Stimulated activated naive CD8-positive, alpha-beta T cell treated with anti-CD3 and anti-CD28 coated beads, Interleukin-15, Interleukin-2, amounts not matched to agents 100 ng/mL and 50 ng/mL, for 24 hours (primary cell): Measurements from ENCODE around the gene PHF19.
A peak's percentile ranks its signal among the peaks of the same experiment; 100 is the strongest.

Experiments
- H3K27ac Mint-ChIP-seq: one replicate; pipeline ENCODE4 v1.8.0; 2021; ENCODE audit warnings: mild to moderate bottlenecking, mixed read lengths
- H3K27me3 Mint-ChIP-seq: one replicate; pipeline ENCODE4 v1.8.0; 2021; ENCODE audit warnings: mixed read lengths
- H3K36me3 Mint-ChIP-seq: one replicate; pipeline ENCODE4 v1.8.0; 2021; ENCODE audit warnings: low read depth, mixed read lengths
- H3K4me1 Mint-ChIP-seq: one replicate; pipeline ENCODE4 v1.8.0; 2021; ENCODE audit warnings: low read depth, mixed read lengths
- H3K4me3 Mint-ChIP-seq: one replicate; pipeline ENCODE4 v1.8.0; 2021; ENCODE audit warnings: mild to moderate bottlenecking, mixed read lengths
- H3K9me3 Mint-ChIP-seq: one replicate; pipeline ENCODE4 v1.8.0; 2021; ENCODE audit warnings: mixed read lengths

Gene PHF19

DNA sequence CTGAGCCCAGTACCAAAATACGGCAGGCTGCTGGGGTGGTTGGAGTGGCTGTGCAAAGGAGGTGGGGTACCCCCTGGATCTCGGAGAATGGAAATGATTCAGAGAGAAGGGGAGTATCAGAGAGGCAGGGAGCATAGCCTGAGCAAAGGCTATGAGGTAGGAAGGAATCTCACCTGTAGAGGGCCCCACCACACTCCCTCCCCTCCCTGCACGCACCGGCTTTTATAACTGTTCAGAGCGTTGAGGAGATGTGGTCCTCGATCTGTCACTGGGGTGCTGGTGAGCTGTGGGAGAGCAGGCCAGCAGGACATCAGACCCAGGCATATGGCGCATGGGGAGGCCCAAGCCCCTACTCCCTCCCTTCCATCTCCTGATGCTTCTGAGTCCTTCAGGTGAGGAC is 13.2 kb downstream of the PHF19 start:
- H3K4me1 Mint-ChIP-seq = peaks cover 7% of the 10 kb centered on the region
- no peaks in the 10 kb centered on the region for H3K9me3 Mint-ChIP-seq
- H3K27ac Mint-ChIP-seq = no peak overlapping the region
- no peaks in the 10 kb centered on the region for H3K27me3 Mint-ChIP-seq
- peaks cover 77% of the 10 kb centered on the region for H3K36me3 Mint-ChIP-seq
- H3K4me3 Mint-ChIP-seq = no peak overlapping the region

DNA sequence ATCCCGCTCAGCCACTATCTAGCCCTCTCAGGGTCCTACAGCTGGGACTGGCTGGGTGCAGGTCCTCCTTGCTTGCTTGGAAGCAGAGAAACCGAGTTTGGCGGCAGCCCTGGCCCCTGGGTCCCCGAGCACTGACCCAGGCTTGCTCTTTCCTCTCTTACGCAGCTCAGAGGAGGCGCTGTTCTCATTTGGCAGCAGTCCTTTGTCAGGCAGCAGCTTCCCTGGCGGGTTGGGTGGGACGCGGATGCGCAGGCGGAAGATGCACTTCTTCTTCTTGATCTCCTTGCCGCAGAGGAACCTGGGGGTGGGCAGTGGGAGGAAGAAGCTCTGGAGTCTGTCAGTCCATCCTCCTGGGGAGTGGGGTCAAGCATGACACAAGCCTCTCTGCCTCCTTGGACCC is 14.5 kb downstream of the PHF19 start:
- peaks cover 82% of the 10 kb centered on the region for H3K36me3 Mint-ChIP-seq
- H3K27me3 Mint-ChIP-seq = no peaks in the 10 kb centered on the region
- no peaks in the 10 kb centered on the region for H3K4me1 Mint-ChIP-seq
- H3K9me3 Mint-ChIP-seq = no peaks in the 10 kb centered on the region
- H3K4me3 Mint-ChIP-seq = no peak overlapping the region
- H3K27ac Mint-ChIP-seq = no peak overlapping the region

DNA sequence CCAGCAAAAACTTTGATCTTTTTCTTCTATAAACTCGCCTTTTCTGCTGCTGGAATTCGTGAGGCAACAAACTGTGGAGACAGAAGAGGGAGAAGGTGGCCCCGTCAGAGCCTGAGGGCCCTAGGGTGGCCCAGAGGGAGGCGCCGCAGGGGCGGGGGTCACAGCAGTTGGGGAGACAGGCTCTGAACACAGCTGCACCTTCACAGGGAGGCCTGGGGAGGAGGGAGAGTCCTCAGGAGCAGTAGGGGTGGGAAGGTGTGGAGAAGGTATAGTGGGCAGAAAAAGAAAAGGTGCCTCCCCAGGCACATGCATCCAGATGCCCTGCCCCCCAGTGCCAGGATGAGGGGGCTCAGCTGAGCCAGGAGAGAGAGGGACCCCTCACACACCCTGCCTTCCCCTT is 15.1 kb downstream of the PHF19 start:
- peaks cover 80% of the 10 kb centered on the region for H3K36me3 Mint-ChIP-seq
- no peaks in the 10 kb centered on the region for H3K4me1 Mint-ChIP-seq
- H3K27ac Mint-ChIP-seq = no peak overlapping the region
- H3K4me3 Mint-ChIP-seq = no peak overlapping the region
- no peaks in the 10 kb centered on the region for H3K9me3 Mint-ChIP-seq
- H3K27me3 Mint-ChIP-seq = no peaks in the 10 kb centered on the region

DNA sequence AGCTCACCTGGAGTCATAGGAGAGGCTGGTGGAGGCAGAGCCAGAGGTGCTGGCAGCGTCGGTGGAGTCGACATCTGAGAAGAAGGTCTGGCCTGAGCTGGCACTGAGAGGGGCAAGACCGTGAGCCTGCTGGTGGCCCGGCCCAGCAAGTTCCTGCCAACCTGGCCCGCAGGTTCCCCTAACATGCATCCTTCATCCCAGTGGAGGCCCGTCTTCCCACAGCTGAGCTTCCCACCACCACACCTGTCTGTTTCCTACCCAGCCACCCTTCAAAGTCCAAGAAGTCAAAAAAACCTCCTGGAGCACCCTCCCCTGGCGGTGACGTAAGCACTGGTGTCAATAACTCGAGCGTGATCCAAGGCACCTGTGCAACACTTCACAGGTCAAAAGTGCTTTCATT is 16.9 kb downstream of the PHF19 start:
- Mint-ChIP-seq H3K9me3 (no peaks in the 10 kb centered on the region), H3K4me1 (no peaks in the 10 kb centered on the region), H3K36me3 (peaks cover 70% of the 10 kb centered on the region), H3K27ac (no peak overlapping the region), H3K27me3 (no peaks in the 10 kb centered on the region), H3K4me3 (no peak overlapping the region)

DNA sequence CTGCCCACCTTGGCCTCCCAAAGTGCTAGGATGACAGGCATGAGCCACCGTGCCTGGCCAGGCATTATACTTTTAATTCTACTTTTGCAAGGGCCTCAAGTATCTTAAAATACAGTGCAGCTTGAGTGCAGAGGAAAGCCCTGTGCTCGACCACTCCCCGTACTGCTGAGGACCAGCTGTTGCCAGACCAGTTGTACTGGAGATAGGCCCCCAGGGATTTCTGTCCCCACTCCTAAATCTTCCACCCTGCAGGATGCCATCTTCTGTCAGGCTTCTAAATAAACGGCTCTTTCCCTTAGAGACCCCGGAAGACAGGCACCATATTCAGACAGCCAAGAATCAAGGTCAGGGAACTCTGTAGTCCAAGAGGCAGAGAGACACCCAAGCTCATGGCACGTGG is 17.6 kb downstream of the PHF19 start:
- Mint-ChIP-seq H3K4me1 (no peaks in the 10 kb centered on the region), H3K36me3 (peaks cover 76% of the 10 kb centered on the region), H3K9me3 (no peaks in the 10 kb centered on the region), H3K27me3 (no peaks in the 10 kb centered on the region), H3K4me3 (no peak overlapping the region), H3K27ac (no peak overlapping the region)

DNA sequence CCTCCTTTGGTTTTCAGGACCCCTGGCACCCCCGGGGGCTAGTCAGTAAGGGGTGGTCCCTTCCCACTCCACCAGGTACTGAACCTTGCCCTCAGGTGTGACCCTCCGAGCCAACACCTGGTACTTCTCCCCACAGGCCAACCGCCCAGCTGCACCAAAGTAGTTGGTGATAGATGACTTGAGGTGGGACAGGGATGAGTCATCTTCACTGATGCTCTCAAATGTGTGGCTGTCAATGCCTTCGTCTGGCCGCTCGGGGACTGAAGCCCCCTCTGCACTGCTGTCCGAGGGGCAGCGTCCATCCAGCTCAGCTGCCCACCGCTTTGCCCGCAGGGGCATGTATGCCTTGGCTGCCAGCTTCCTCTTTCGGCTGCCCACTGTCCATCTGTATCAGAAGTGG is 19.1 kb downstream of the PHF19 start:
- H3K9me3 Mint-ChIP-seq = no peaks in the 10 kb centered on the region
- H3K27me3 Mint-ChIP-seq = no peaks in the 10 kb centered on the region
- H3K4me3 Mint-ChIP-seq = no peak overlapping the region
- peaks cover 76% of the 10 kb centered on the region for H3K36me3 Mint-ChIP-seq
- no peak overlapping the region for H3K27ac Mint-ChIP-seq
- H3K4me1 Mint-ChIP-seq = no peaks in the 10 kb centered on the region

DNA sequence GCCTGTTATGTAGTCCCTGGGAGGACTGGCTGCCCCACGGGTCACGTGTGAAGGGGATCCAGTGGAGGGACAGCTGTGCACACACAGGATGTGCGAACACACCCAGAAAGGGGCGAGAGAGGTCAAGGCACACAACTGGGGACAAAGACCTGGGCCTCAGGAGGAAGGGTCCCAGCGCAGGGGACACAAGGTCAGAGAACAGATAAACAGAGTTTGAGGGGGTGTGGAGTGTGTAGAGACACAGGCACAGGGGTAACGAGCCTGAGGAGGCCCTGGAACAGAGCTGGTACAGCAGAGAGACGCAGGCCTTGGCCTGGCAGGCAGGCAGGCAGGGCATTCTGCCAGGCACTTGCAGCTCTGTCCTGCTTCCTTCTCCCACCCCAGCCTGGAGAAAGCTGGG is 19.5 kb downstream of the PHF19 start:
- no peaks in the 10 kb centered on the region for H3K9me3 Mint-ChIP-seq
- no peak overlapping the region for H3K27ac Mint-ChIP-seq
- peaks cover 76% of the 10 kb centered on the region for H3K36me3 Mint-ChIP-seq
- H3K4me3 Mint-ChIP-seq = no peak overlapping the region
- no peaks in the 10 kb centered on the region for H3K4me1 Mint-ChIP-seq
- H3K27me3 Mint-ChIP-seq = no peaks in the 10 kb centered on the region

DNA sequence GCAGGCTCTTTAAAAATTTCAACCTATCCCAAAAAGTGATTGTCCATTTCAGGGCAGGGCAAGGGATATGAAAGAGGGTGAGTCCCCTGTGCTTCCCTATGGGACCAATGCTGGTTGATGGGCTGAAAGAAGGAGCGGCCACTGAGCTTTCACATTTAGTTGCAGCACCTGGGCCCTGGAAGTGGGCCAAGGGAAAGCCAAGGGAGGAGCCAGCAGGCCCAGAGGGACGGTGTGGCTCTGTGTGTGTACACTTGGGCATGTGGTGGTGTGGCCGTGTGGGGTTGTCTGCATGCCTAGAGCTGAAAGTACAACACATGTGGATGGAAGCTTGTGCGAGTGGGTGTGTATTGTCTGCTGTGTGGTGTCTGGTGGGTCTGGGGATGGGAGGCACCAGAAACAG is 20.3 kb downstream of the PHF19 start:
- H3K36me3 Mint-ChIP-seq = peaks cover 73% of the 10 kb centered on the region
- no peak overlapping the region for H3K4me3 Mint-ChIP-seq
- no peaks in the 10 kb centered on the region for H3K27me3 Mint-ChIP-seq
- no peak overlapping the region for H3K27ac Mint-ChIP-seq
- H3K9me3 Mint-ChIP-seq = no peaks in the 10 kb centered on the region
- no peaks in the 10 kb centered on the region for H3K4me1 Mint-ChIP-seq

DNA sequence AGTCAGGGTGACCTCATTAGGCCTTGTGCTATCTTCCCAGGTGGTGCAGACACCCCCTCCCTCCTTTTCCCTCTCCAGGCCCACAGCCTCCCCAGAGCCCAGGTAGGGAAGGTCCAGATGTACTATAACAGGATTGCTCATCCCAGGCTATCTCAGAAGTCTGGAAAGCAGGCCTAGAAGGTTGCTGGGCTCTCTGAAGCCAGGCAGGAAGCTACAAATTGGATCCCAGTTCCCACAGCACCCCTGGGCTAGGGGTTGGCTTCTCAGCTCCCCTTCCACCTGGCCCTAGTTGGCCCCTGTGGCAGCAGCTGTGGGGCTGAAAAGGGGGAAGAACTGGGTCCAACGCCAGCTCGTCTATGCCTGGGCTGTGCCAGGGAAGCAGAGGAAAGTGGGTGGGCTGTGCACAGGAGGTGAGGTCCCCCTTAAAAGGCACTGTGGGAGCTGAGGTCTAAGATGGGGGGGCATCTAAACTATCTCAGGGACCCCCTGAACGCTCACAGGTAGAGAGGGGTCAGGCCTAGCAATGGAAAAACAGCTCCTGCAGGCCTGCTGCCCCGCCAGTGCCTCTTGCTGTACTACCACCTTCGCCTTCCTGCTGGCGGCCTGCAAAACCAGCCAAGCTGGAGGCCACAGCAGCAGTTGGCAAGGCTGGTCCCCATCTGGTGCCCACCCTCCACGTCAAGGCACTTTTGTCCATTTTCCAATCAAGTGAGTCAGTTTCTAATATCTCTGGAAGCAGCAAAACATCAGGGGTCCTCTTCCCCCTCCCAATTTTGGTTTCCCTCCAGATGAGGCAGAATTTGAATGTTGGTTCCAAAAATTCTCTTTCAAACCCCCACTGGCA is 20.9 kb downstream of the PHF19 start:
- Mint-ChIP-seq H3K4me3 (no peak overlapping the region), H3K9me3 (no peaks in the 10 kb centered on the region), H3K27me3 (no peaks in the 10 kb centered on the region), H3K4me1 (no peaks in the 10 kb centered on the region), H3K27ac (no peak overlapping the region), H3K36me3 (peaks cover 67% of the 10 kb centered on the region)

DNA sequence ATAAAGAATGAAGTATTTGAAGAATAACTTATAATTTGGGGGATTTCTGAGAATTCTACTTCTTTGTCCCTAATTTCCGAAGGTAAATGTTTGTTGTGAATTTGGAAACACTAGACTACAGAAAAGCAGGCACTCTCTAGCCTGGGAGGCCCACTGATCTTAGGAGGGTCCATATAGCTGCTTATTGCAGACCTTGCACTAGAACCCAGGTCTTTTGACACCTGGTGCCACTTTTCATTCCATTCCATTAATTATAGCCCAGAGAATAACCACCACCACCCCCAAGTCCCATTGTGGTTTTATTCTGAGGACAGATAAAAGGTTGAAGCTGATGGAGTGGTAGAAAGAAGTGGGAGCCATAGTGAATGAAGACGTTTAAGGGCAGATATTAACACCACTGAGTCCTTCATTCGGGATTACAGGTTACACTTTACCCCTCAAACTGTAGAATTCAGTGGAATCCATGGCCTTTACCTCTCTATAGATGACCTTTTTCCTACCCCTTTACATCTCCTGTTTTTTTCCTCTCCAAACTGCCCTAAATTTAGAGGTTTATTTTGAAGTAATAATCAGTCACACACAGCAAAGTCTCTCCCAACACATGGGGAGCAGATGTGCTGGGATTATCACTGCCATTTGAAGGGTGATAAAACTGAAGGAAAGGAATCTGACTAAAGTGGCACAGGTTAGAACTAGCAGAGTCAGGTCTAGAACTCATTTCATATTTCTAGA is 22.2 kb downstream of the PHF19 start:
- Mint-ChIP-seq H3K27me3 (no peaks in the 10 kb centered on the region), H3K36me3 (peaks cover 54% of the 10 kb centered on the region), H3K27ac (peak overlapping the region; percentile 54), H3K4me1 (no peaks in the 10 kb centered on the region), H3K4me3 (no peak overlapping the region), H3K9me3 (no peaks in the 10 kb centered on the region)

DNA sequence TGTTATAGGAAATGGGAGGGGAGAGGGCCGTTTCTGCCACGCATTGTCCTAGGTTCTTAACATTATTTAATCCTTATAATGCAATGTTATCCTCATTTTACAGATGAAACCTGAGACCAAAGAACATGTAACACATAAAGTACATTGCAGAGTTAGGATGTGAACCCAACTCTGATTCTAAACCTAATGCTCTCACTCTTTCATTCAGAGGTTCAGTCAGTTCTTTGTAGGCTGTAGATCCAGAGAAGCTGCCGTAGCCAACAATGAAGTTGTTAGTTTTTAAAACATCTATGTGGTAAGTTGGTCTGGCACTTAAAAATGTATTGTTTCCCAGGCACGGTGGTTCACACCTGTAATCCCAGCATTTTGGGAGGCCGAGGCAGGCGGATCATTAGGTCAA is 23.8 kb downstream of the PHF19 start:
- Mint-ChIP-seq H3K9me3 (no peaks in the 10 kb centered on the region), H3K4me1 (peaks cover 3% of the 10 kb centered on the region), H3K27me3 (no peaks in the 10 kb centered on the region), H3K36me3 (peaks cover 40% of the 10 kb centered on the region), H3K27ac (no peak overlapping the region), H3K4me3 (no peak overlapping the region)

DNA sequence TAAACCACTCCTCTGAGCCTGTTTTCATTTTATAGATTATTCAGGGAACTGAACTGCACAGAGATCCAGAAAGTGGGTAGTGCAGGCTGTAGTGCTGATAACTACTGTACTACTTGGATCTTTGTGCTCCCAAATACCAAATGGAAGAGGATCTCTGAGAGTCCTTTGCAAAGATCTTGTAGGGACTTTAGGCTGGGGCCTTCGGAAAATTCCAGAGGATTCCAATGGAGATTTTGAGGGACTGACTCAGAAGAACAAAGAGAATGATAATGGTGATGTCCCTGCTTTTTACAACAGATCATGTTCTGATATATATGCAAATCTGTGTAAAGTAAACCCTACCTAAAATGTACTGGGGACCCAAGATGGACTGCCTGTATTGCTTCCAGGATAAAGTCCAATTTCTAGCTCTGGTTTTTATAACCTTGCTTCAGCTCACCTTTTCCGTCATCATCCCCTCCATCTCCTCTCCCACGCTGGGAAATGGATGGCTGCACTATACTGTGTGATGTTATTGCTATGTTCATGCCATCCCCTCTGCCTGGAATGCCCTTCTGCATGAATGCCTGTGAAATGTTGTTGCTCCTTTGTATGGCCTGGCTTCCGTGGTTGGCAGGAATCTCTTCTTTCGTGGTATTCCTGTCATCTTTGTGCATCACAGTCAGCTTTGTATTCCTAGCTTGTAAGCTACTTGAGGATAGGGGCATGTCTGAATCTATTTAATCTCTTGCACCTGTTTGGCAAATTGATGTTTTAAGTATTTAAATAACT is 24.6 kb downstream of the PHF19 start:
- no peak overlapping the region for H3K4me3 Mint-ChIP-seq
- no peak overlapping the region for H3K27ac Mint-ChIP-seq
- H3K27me3 Mint-ChIP-seq = no peaks in the 10 kb centered on the region
- peaks cover 10% of the 10 kb centered on the region for H3K4me1 Mint-ChIP-seq
- peaks cover 32% of the 10 kb centered on the region for H3K36me3 Mint-ChIP-seq
- H3K9me3 Mint-ChIP-seq = no peaks in the 10 kb centered on the region

DNA sequence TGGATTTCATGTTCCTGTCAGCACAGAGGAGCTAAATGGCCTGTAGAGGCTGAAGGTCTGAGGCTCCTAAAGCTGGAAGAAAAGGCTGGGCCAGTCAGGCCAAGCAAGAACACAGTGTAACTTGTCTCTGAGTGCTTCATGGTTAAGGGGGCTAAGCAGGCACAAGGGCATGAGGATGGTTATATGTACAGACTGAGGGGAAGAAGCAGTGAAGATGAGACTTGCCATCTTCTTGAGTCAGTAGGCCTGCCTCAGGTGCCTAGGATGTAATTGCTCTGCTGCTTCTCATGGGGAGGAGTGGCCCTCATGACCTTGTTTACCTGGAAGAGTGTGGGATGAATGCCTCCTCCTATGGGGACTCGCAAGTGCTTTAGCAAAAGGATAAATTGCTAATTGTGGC is 25.5 kb downstream of the PHF19 start:
- peaks cover 20% of the 10 kb centered on the region for H3K4me1 Mint-ChIP-seq
- H3K27me3 Mint-ChIP-seq = no peaks in the 10 kb centered on the region
- peak overlapping the region; percentile 24 for H3K27ac Mint-ChIP-seq
- peaks cover 29% of the 10 kb centered on the region for H3K36me3 Mint-ChIP-seq
- H3K4me3 Mint-ChIP-seq = no peak overlapping the region
- no peaks in the 10 kb centered on the region for H3K9me3 Mint-ChIP-seq

DNA sequence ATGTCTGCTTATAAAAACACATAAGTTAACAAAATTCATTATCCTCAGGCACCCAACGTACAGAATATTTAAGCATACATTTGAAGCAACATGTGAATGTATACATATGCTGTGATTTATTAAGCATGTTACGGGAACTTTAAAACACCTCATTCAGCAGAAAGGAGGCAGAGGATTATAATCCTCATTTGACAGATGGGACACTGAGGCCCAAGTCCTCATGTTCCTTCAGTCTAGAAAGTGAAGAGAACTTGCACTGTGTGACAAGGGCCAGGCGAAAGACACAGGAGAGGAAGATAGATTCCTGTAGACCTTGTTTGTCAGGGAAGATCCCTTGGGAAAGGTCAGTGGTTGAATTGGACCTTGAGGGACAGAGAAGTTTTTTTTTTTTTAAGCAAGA is 26.7 kb downstream of the PHF19 start:
- no peaks in the 10 kb centered on the region for H3K9me3 Mint-ChIP-seq
- no peak overlapping the region for H3K4me3 Mint-ChIP-seq
- H3K36me3 Mint-ChIP-seq = peaks cover 28% of the 10 kb centered on the region
- H3K27ac Mint-ChIP-seq = no peak overlapping the region
- H3K27me3 Mint-ChIP-seq = no peaks in the 10 kb centered on the region
- peaks cover 31% of the 10 kb centered on the region for H3K4me1 Mint-ChIP-seq

DNA sequence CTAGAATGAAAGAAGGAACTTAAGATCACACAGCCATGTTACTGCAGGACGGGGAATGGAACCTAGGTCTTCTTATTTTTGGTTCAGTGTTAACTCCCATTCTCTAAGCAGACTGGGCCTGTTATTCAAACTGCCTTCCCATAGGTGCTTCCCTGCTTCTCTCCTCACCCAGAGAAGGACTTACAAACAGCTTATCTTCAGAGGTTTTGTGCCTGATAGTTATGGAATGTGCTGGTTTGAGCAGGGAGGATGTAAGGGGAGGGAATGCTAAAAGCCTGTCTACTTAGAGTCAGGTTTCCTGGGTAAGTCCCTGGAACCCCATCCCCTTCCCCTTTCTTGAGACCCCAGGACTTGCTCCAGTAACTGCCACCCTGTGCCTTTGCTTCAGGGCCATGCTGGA is 30.1 kb downstream of the PHF19 start:
- peaks cover 60% of the 10 kb centered on the region for H3K4me1 Mint-ChIP-seq
- no peak overlapping the region for H3K4me3 Mint-ChIP-seq
- no peaks in the 10 kb centered on the region for H3K9me3 Mint-ChIP-seq
- H3K36me3 Mint-ChIP-seq = peaks cover 15% of the 10 kb centered on the region
- H3K27me3 Mint-ChIP-seq = no peaks in the 10 kb centered on the region
- peak overlapping the region; percentile 95 for H3K27ac Mint-ChIP-seq
